HCT116 (cell line): ENCODE data around the gene TOP1. TPM values are rescaled to one million over a fixed set of nuclear protein-coding genes. Genes with fewer than 3 reads are reported as not detected.

Source experiments
- ATAC-seq: fragments of 200-7000 bp; cut with Tn5 transposase; 2 replicates; pipeline ENCODE4 v1.9.1; 2020; ENCODE audit warnings: mild to moderate bottlenecking, moderate library complexity
- BruUV-seq: library from RNA; stranded (reverse); fragments of 400-500 nt; replicated peaks from 2 replicates; lab custom pipeline; 2021; lab: Mats Ljungman, UMichigan
- CTCF ChIA-PET: fragments of 300-600 bp; sonication (Branson Sonifier 250); formaldehyde crosslinking; loops from one replicate; lab custom pipeline; 2021; ENCODE audit warnings: antibody characterized with exemption; lab: Charles Lee
- POLR2A ChIA-PET: fragments of 300-600, 350-600 bp; sonication (Branson Sonifier 250); formaldehyde crosslinking; loops from one replicate; lab custom pipeline; 2021; ENCODE audit warnings: antibody characterized with exemption; lab: Charles Lee
- RAD21 ChIA-PET, 2 experiments: fragments of 300-600 bp; sonication (Branson Sonifier 250); formaldehyde crosslinking; loops; one replicate each; lab custom pipeline; 2023; ENCODE audit warnings: low total read pairs in 2 of 2; ENCODE audit not compliant: uncharacterized antibody in 2 of 2, unreplicated experiment in 2 of 2, low non-redundant PET in 1 of 2; lab: Charles Lee
- DNase-seq: peaks from one replicate; pipeline ENCODE4 v3.0.0-alpha.2; 2010; ENCODE audit warnings: low read depth, low spot score
- H2AFZ ChIP-seq: fragments of 200-600 bp; shearing (Covaris generic), sonication (generic); 2 replicates; pipeline ENCODE4 v1.6.1; 2017; ENCODE audit warnings: low read depth, mixed run types, mixed read lengths, antibody characterized with exemption, low read length; ENCODE audit not compliant: poor library complexity, severe bottlenecking
- H3K27ac ChIP-seq: 2 replicates; pipeline ENCODE4 v1.5.1; 2012; ENCODE audit warnings: low read depth, low read length
- H3K27me3 ChIP-seq: fragments of 200-600 bp; sonication (generic); 2 replicates; pipeline ENCODE4 v1.6.1; 2016; ENCODE audit warnings: mixed run types, low read length, mixed read lengths; ENCODE audit not compliant: insufficient read depth
- H3K36me3 ChIP-seq, 2 experiments: fragments of 200-500 bp in 1 of 2; fragments of 200-600 bp in 1 of 2; sonication (Bioruptor generic) in 1 of 2; sonication (generic) in 1 of 2; 2 replicates each; pipeline versions ENCODE4 v1.5.1 to v1.6.1; 2014 to 2016; ENCODE audit warnings: low read length in 2 of 2, inconsistent platforms in 1 of 2, mixed read lengths in 1 of 2, mixed run types in 1 of 2; ENCODE audit not compliant: insufficient read depth in 2 of 2, control insufficient read depth in 1 of 2
- H3K4me1 ChIP-seq, 2 experiments: fragments of 200-600 bp in 1 of 2; sonication (generic) in 1 of 2; 2 replicates each; pipeline versions ENCODE4 v1.5.1 to v1.6.1; 2012 to 2017; ENCODE audit warnings: low read length in 2 of 2, inconsistent platforms in 1 of 2, mild to moderate bottlenecking in 1 of 2, mixed read lengths in 1 of 2, mixed run types in 1 of 2, moderate library complexity in 1 of 2; ENCODE audit not compliant: insufficient read depth in 2 of 2, control insufficient read depth in 1 of 2
- H3K4me2 ChIP-seq: fragments of 200-600 bp; sonication (generic); 2 replicates; pipeline ENCODE4 v1.6.1; 2017; ENCODE audit warnings: mixed run types, low read length, mixed read lengths
- H3K4me3 ChIP-seq, 2 experiments: fragments of 200-600 bp in 1 of 2; sonication (generic) in 1 of 2; replicated peaks in 1 of 2; 2 replicates each; pipeline ENCODE4 v1.5.1; 2011 to 2016; ENCODE audit warnings: low read length in 2 of 2, control low read depth in 1 of 2, low read depth in 1 of 2, mild to moderate bottlenecking in 1 of 2, mixed read lengths in 1 of 2, mixed run types in 1 of 2
- H3K79me2 ChIP-seq: fragments of 200-600 bp; sonication (generic); 2 replicates; pipeline ENCODE4 v1.6.1; 2017; ENCODE audit warnings: mild to moderate bottlenecking, mixed run types, low read length, moderate library complexity, mixed read lengths; ENCODE audit not compliant: insufficient read depth
- H3K9ac ChIP-seq: fragments of 200-600 bp; sonication (generic); 2 replicates; pipeline ENCODE4 v1.6.1; 2016; ENCODE audit warnings: low read length, mixed read lengths
- H3K9me2 ChIP-seq: fragments of 200-600 bp; sonication (generic), shearing (Covaris generic); 2 replicates; pipeline ENCODE4 v1.6.1; 2017; ENCODE audit warnings: mixed run types, mild to moderate bottlenecking, moderate library complexity; ENCODE audit not compliant: insufficient read depth
- H3K9me3 ChIP-seq, 2 experiments: fragments of 200-500 bp in 1 of 2; fragments of 200-600 bp in 1 of 2; sonication (Bioruptor generic) in 1 of 2; sonication (generic) in 1 of 2; 2 replicates each; pipeline ENCODE4 v1.6.1; 2014 to 2017; ENCODE audit warnings: low read length in 2 of 2, mixed read lengths in 2 of 2, inconsistent platforms in 1 of 2, low read depth in 1 of 2, mild to moderate bottlenecking in 1 of 2, mixed run types in 1 of 2, moderate library complexity in 1 of 2; ENCODE audit not compliant: control insufficient read depth in 1 of 2, insufficient read depth in 1 of 2
- H4K20me1 ChIP-seq: fragments of 200-600 bp; sonication (generic), shearing (Covaris generic); 2 replicates; pipeline ENCODE4 v1.6.1; 2017; ENCODE audit warnings: mixed run types, mild to moderate bottlenecking, moderate library complexity; ENCODE audit not compliant: insufficient read depth
- CBX3 ChIP-seq: IDR thresholded peaks from 2 replicates; pipeline ENCODE4 v1.6.1; 2012; ENCODE audit warnings: low read depth
- CEBPB ChIP-seq: IDR thresholded peaks from 2 replicates; pipeline ENCODE4 v1.6.1; 2012; ENCODE audit warnings: low read depth
- EGR1 ChIP-seq: IDR thresholded peaks from 2 replicates; pipeline ENCODE4 v1.6.1; 2012; ENCODE audit warnings: low read depth
- FOSL1 ChIP-seq: IDR thresholded peaks from 2 replicates; pipeline ENCODE4 v1.6.1; 2012; ENCODE audit warnings: low read depth
- JUND ChIP-seq: IDR thresholded peaks from 2 replicates; pipeline ENCODE4 v1.6.1; 2012
- POLR2A ChIP-seq: IDR thresholded peaks from 2 replicates; pipeline ENCODE4 v1.7.0; 2011; ENCODE audit warnings: borderline replicate concordance; ENCODE audit not compliant: insufficient read depth, insufficient read length; ENCODE audit errors: extremely low read depth
- POLR2AphosphoS5 ChIP-seq: IDR thresholded peaks from 2 replicates; pipeline ENCODE4 v1.6.1; 2011; ENCODE audit warnings: mild to moderate bottlenecking, low read depth, low read length, moderate library complexity
- RAD21 ChIP-seq: IDR thresholded peaks from 2 replicates; pipeline ENCODE4 v1.6.1; 2012; ENCODE audit warnings: low read depth, mild to moderate bottlenecking
- SRF ChIP-seq: IDR thresholded peaks from 2 replicates; pipeline ENCODE4 v1.6.1; 2012; ENCODE audit warnings: low read depth
- TCF7L2 ChIP-seq: IDR thresholded peaks from 2 replicates; pipeline ENCODE4 v1.7.0; 2011; ENCODE audit warnings: borderline replicate concordance, inconsistent platforms; ENCODE audit not compliant: insufficient read depth, insufficient read length; ENCODE audit errors: extremely low read depth
- YY1 ChIP-seq: IDR thresholded peaks from 2 replicates; pipeline ENCODE4 v1.6.1; 2011; ENCODE audit warnings: low read length, low read depth, moderate library complexity, mild to moderate bottlenecking; ENCODE audit not compliant: insufficient replicate concordance; ENCODE audit errors: extremely low read depth
- ZFX ChIP-seq: fragments of 450-650 bp; IDR thresholded peaks from 2 replicates; pipeline ENCODE4 v1.6.1; 2017
- intact Hi-C: fragments of 100-400 bp; cut with micrococcal nuclease; formaldehyde crosslinking; loops from 2 replicates; pipeline ENCODE4 v1.10.0; 2022
- total RNA-seq: library from RNA; stranded (reverse); gene quantifications from one replicate; pipeline ENCODE4 v1.2.1, GENCODE V29; 2021; ENCODE audit not compliant: unreplicated experiment
- TF ChIP-seq, protein P1 (sequence below): IDR thresholded peaks from 2 replicates; pipeline ENCODE4 v1.6.1; 2011; ENCODE audit warnings: mild to moderate bottlenecking, low read length, moderate library complexity; ENCODE audit not compliant: insufficient replicate concordance; ENCODE audit errors: extremely low read depth
- TF ChIP-seq, protein P2 (sequence below): IDR thresholded peaks from 2 replicates; pipeline ENCODE4 v1.6.1; 2012
- TF ChIP-seq, protein P3 (sequence below): IDR thresholded peaks from 2 replicates; pipeline ENCODE4 v1.6.1; 2012

TOP1 gene
- total RNA-seq, 1 experiment from 2014 or later: 190 TPM

DNA sequence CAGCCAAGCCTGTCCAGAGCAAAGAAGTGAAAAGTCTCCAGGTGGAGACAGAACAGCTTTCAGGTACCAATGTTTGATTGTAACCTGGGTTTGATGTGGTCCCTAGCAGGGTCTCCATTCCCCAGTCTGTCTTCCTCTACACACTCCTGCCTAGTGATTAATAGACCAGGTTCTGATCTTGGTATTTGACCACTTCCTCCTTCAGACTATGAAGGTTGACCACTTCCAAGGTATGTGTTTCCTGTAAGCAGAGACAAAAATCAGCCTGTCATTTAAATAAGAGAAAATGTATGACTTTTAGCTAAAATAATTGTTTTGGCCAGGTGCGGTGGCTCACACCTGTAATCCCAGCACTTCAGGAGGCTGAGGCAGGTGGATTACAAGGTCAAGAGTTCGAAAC, 41.8 kb upstream of the TOP1 start:
- no TSS peak for BruUV-seq
- no peak for TF ChIP-seq EGR1
- TF ChIP-seq POLR2A: no peak
- TF ChIP-seq RAD21: no peak
- no peak for TF ChIP-seq POLR2AphosphoS5
- TF ChIP-seq SRF: no peak
- no peak for TF ChIP-seq YY1
- TF ChIP-seq ZFX: no peak
- no peak for TF ChIP-seq CBX3
- TF ChIP-seq TCF7L2: no peak
- no peak for TF ChIP-seq CEBPB
- TF ChIP-seq, protein P1, sequence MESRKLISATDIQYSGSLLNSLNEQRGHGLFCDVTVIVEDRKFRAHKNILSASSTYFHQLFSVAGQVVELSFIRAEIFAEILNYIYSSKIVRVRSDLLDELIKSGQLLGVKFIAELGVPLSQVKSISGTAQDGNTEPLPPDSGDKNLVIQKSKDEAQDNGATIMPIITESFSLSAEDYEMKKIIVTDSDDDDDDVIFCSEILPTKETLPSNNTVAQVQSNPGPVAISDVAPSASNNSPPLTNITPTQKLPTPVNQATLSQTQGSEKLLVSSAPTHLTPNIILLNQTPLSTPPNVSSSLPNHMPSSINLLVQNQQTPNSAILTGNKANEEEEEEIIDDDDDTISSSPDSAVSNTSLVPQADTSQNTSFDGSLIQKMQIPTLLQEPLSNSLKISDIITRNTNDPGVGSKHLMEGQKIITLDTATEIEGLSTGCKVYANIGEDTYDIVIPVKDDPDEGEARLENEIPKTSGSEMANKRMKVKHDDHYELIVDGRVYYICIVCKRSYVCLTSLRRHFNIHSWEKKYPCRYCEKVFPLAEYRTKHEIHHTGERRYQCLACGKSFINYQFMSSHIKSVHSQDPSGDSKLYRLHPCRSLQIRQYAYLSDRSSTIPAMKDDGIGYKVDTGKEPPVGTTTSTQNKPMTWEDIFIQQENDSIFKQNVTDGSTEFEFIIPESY: no peak
- no peak for TF ChIP-seq JUND
- TF ChIP-seq FOSL1: no peak
- TF ChIP-seq, protein P2, sequence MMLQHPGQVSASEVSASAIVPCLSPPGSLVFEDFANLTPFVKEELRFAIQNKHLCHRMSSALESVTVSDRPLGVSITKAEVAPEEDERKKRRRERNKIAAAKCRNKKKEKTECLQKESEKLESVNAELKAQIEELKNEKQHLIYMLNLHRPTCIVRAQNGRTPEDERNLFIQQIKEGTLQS: no peak
- TF ChIP-seq, protein P3, sequence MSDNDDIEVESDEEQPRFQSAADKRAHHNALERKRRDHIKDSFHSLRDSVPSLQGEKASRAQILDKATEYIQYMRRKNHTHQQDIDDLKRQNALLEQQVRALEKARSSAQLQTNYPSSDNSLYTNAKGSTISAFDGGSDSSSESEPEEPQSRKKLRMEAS: no peak

More for the DNA sequence above, 41.8 kb upstream of the TOP1 start:
- CTCF ChIA-PET: no interaction called here
- no peak for DNase-seq
- RAD21 ChIA-PET: no interaction called here
- Histone ChIP-seq H3K27ac (no peak overlapping the region), H3K79me2 (no peaks in the 10 kb centered on the region), H3K36me3 (no peaks in the 10 kb centered on the region), H3K9me2 (no peaks in the 10 kb centered on the region), H3K27me3 (no peaks in the 10 kb centered on the region), H3K9ac (no peak overlapping the region), H3K9me3 (no peaks in the 10 kb centered on the region), H4K20me1 (no peaks in the 10 kb centered on the region), H3K4me2 (no peak overlapping the region), H3K4me3 (no peak overlapping the region), H3K4me1 (peaks cover 11 to 17% of the 10 kb centered on the region in 2 experiments), H2AFZ (no peak overlapping the region)
- intact Hi-C loops: no loop called here
- ATAC-seq: no peak
- POLR2A ChIA-PET: no interaction called here
